SK-N-SH (cell line): ENCODE data around the gene VPS11. TPM values are rescaled to one million over a fixed set of nuclear protein-coding genes. Genes with fewer than 3 reads are reported as not detected.

ENCODE experiments used
- CTCF ChIA-PET: fragments of 300-600, 350-600 bp; formaldehyde crosslinking; extraction: SDS; loops from one replicate; lab custom pipeline; 2021; lab: Yijun Ruan, JAX
- POLR2A ChIA-PET: fragments of 350-600 bp; sonication (Branson Sonifier 250); formaldehyde crosslinking; extraction: SDS; loops from one replicate; lab custom pipeline; 2020; ENCODE audit warnings: antibody characterized with exemption, inconsistent platforms; lab: Yijun Ruan, JAX
- DNase-seq: peaks from one replicate; pipeline ENCODE4 v3.0.0; 2012
- H2AFZ ChIP-seq: fragments of 200-600 bp; sonication (generic); 2 replicates; pipeline ENCODE4 v1.8.1; 2016; ENCODE audit warnings: antibody characterized with exemption, mild to moderate bottlenecking, low read depth
- H3F3A ChIP-seq: fragments of 200-600 bp; sonication (generic); replicated peaks from 2 replicates; pipeline ENCODE3; 2016; ENCODE audit warnings: antibody characterized with exemption, mild to moderate bottlenecking; ENCODE audit not compliant: insufficient read depth
- H3K27ac ChIP-seq, 2 experiments: fragments of 200-500 bp in 1 of 2; fragments of 200-600 bp in 1 of 2; sonication (Bioruptor generic) in 1 of 2; sonication (generic), shearing (Covaris generic) in 1 of 2; 2 replicates each; pipeline versions ENCODE4 v1.5.1 to v1.6.1; 2014 to 2016; ENCODE audit warnings: low read depth in 2 of 2, inconsistent platforms in 1 of 2, low read length in 1 of 2, mild to moderate bottlenecking in 1 of 2, mixed read lengths in 1 of 2
- H3K27me3 ChIP-seq: fragments of 200-600 bp; sonication (generic), shearing (Covaris generic); 2 replicates; pipeline ENCODE4 v1.6.1; 2016; ENCODE audit warnings: mixed run types; ENCODE audit not compliant: insufficient read depth
- H3K36me3 ChIP-seq, 2 experiments: fragments of 200-500 bp in 1 of 2; fragments of 200-600 bp in 1 of 2; sonication (Bioruptor generic) in 1 of 2; sonication (generic) in 1 of 2; replicated peaks in 1 of 2; 2 replicates each; pipeline versions ENCODE3 to v1.5.1; 2014 to 2016; ENCODE audit warnings: low read length in 1 of 2, mild to moderate bottlenecking in 1 of 2; ENCODE audit not compliant: insufficient read depth in 2 of 2, control insufficient read depth in 1 of 2
- H3K4me1 ChIP-seq, 2 experiments: fragments of 200-500 bp in 1 of 2; fragments of 200-600 bp in 1 of 2; sonication (Bioruptor generic) in 1 of 2; sonication (generic), shearing (Covaris generic) in 1 of 2; 2 replicates each; pipeline versions ENCODE4 v1.5.1 to v1.6.1; 2014 to 2016; ENCODE audit warnings: low read depth in 1 of 2, low read length in 1 of 2, mixed run types in 1 of 2; ENCODE audit not compliant: insufficient read depth in 2 of 2, control insufficient read depth in 1 of 2
- H3K4me2 ChIP-seq: fragments of 200-600 bp; sonication (generic), shearing (Covaris generic); 2 replicates; pipeline ENCODE4 v1.6.1; 2017; ENCODE audit warnings: mixed run types
- H3K4me3 ChIP-seq, 2 experiments: fragments of 200-500 bp in 1 of 2; fragments of 200-600 bp in 1 of 2; sonication (Bioruptor generic) in 1 of 2; sonication (generic), shearing (Covaris generic) in 1 of 2; 2 replicates each; pipeline versions ENCODE4 v1.5.1 to v1.8.1; 2014 to 2016; ENCODE audit warnings: low read depth in 2 of 2, inconsistent platforms in 1 of 2, low read length in 1 of 2, mild to moderate bottlenecking in 1 of 2, mixed read lengths in 1 of 2, moderate library complexity in 1 of 2
- H3K79me2 ChIP-seq: fragments of 200-600 bp; sonication (generic); 2 replicates; pipeline ENCODE4 v1.8.1; 2017; ENCODE audit warnings: mild to moderate bottlenecking; ENCODE audit not compliant: insufficient read depth
- H3K9ac ChIP-seq: fragments of 200-600 bp; sonication (generic); 2 replicates; pipeline ENCODE4 v1.6.1; 2017; ENCODE audit warnings: mixed run types
- H3K9me2 ChIP-seq: fragments of 200-600 bp; sonication (generic); 2 replicates; pipeline ENCODE4 v1.6.1; 2017; ENCODE audit warnings: mixed run types
- H3K9me3 ChIP-seq: fragments of 200-600 bp; sonication (generic); 2 replicates; pipeline ENCODE4 v1.6.1; 2017; ENCODE audit warnings: mixed run types, mild to moderate bottlenecking, moderate library complexity
- H4K20me1 ChIP-seq: fragments of 200-600 bp; sonication (generic); 2 replicates; pipeline ENCODE4 v1.6.1; 2017; ENCODE audit warnings: mild to moderate bottlenecking, mixed run types; ENCODE audit not compliant: insufficient read depth
- CHD2 ChIP-seq: fragments of 150-350 bp; IDR thresholded peaks from 2 replicates; pipeline ENCODE4 v1.6.1; 2018; ENCODE audit warnings: low read length; ENCODE audit not compliant: partially characterized antibody
- EP300 ChIP-seq, 2 experiments: IDR thresholded peaks; 2 replicates each; pipeline versions ENCODE4 v1.4.0 to v1.6.1; 2012; ENCODE audit warnings: borderline replicate concordance in 1 of 2, low read depth in 1 of 2, low read length in 1 of 2
- EZH2phosphoT487 ChIP-seq: fragments of 200-600 bp; sonication (generic); IDR thresholded peaks from 2 replicates; pipeline ENCODE4 v1.6.1; 2017; ENCODE audit warnings: low read depth, mixed run types, mild to moderate bottlenecking, antibody characterized with exemption, moderate library complexity, borderline replicate concordance
- FOXJ3 ChIP-seq: sonication (generic); formaldehyde crosslinking; IDR thresholded peaks from 2 replicates; pipeline ENCODE4 v1.5.1; 2020; ENCODE audit warnings: mild to moderate bottlenecking, missing genetic modification reagents
- JUND ChIP-seq: IDR thresholded peaks from 2 replicates; pipeline ENCODE4 v1.4.0; 2012
- MXI1 ChIP-seq: IDR thresholded peaks from 2 replicates; pipeline ENCODE4 v1.6.1; 2012; ENCODE audit warnings: mild to moderate bottlenecking, low read depth, low read length, improper control_type of control experiment
- NRF1 ChIP-seq: IDR thresholded peaks from 2 replicates; pipeline ENCODE4 v1.6.1; 2012; ENCODE audit warnings: low read depth, mild to moderate bottlenecking, low read length
- POLR2AphosphoS5 ChIP-seq: IDR thresholded peaks from 2 replicates; pipeline ENCODE4 v1.6.1; 2012; ENCODE audit warnings: low read depth, low read length
- RAD21 ChIP-seq: IDR thresholded peaks from 2 replicates; pipeline ENCODE4 v1.6.1; 2012; ENCODE audit warnings: mild to moderate bottlenecking, low read length
- RFX5 ChIP-seq: IDR thresholded peaks from 2 replicates; pipeline ENCODE4 v1.6.1; 2012; ENCODE audit warnings: mild to moderate bottlenecking, improper control_type of control experiment, low read length
- RXRA ChIP-seq: IDR thresholded peaks from 2 replicates; pipeline ENCODE4 v1.4.0; 2012; ENCODE audit warnings: low read depth, mild to moderate bottlenecking, borderline replicate concordance
- SMC3 ChIP-seq: IDR thresholded peaks from 2 replicates; pipeline ENCODE4 v1.6.1; 2012; ENCODE audit warnings: low read depth, low read length, improper control_type of control experiment
- TAF1 ChIP-seq: IDR thresholded peaks from 2 replicates; pipeline ENCODE4 v1.6.1; 2012; ENCODE audit warnings: low read depth, mild to moderate bottlenecking, low read length, moderate library complexity, borderline replicate concordance
- YY1 ChIP-seq: IDR thresholded peaks from 2 replicates; pipeline ENCODE4 v1.4.0; 2012; ENCODE audit warnings: low read depth, mild to moderate bottlenecking
- WGBS: methylation state at CpG from one replicate; pipeline ENCODE4 v1.1.6; 2017; ENCODE audit warnings: low lambda C conversion rate; 5-methylcytosine and 5-hydroxymethylcytosine counted together
- polyA plus RNA-seq, 3 experiments: library from polyadenylated mRNA; depleted of rRNA; stranded (reverse); fragments of >200 nt; gene quantifications; 2 replicates each; pipeline ENCODE4 v1.2.3, GENCODE V29; 2012
- TF ChIP-seq, protein P1 (sequence below): IDR thresholded peaks from 2 replicates; pipeline ENCODE4 v1.6.1; 2012; ENCODE audit warnings: mild to moderate bottlenecking, low read depth, low read length, moderate library complexity
- TF ChIP-seq, protein P2 (sequence below): fragments of 200-600 bp; sonication (generic); IDR thresholded peaks from 2 replicates; pipeline ENCODE4 v1.6.1; 2017; ENCODE audit warnings: antibody characterized with exemption, mild to moderate bottlenecking, moderate library complexity
- TF ChIP-seq, protein P3 (sequence below): IDR thresholded peaks from 2 replicates; pipeline ENCODE4 v1.4.0; 2012; ENCODE audit warnings: low read depth, borderline replicate concordance
- TF ChIP-seq, protein P4 (sequence below): fragments of 150-350 bp; IDR thresholded peaks from 2 replicates; pipeline ENCODE4 v1.6.1; 2017; ENCODE audit warnings: antibody characterized with exemption, low read length, low read depth, borderline replicate concordance

VPS11 gene
- polyA plus RNA-seq, 1 of the 3 experiments (the other 2 are of a cell fraction), result 14.8 TPM

DNA sequence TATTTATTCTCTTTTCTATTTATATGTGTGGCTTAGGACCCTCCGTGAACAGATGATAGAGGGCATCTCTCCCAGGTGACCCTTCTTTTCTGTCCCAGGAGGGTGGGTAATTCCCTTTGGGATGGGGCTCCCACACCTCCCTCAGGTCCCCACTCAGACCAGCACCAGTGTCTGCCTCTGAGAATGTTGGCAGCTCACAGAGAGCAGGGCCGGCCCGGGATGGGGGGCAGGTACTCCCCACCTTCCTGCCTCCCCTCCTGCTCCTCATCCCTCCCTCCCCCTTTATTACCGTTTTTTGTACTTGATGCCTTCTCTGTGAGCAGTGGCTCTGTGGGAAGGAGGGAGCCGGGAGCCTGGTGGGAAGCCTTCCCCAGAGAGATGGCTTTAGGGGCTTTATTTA, 49.0 kb downstream of the VPS11 start:
- Histone ChIP-seq H3K9me2 (no peaks in the 10 kb centered on the region), H3K4me3 (no peak overlapping the region), H4K20me1 (no peaks in the 10 kb centered on the region), H3K4me1 (peaks cover 7 to 9% of the 10 kb centered on the region in 2 experiments; a peak in 3 of 4 replicates), H2AFZ (no peak overlapping the region), H3K9ac (no peak overlapping the region), H3K36me3 (peaks cover 0 to 41% of the 10 kb centered on the region in 2 experiments), H3K27ac (no peak overlapping the region), H3F3A (peaks cover 12% of the 10 kb centered on the region), H3K27me3 (no peaks in the 10 kb centered on the region), H3K4me2 (no peak overlapping the region), H3K9me3 (no peaks in the 10 kb centered on the region), H3K79me2 (peaks cover 2% of the 10 kb centered on the region)
- ChIA-PET CTCF (interaction anchor here (0.6 to 2.0 kb wide), 2 partner anchors 14 kb away, joined by 3 to 6 read pairs; partner anchors contain the start of gene DPAGT1), POLR2A (no interaction called here)
- TF ChIP-seq MXI1, result no peak
- no peak for TF ChIP-seq NRF1
- TF ChIP-seq SMC3, result no peak
- TF ChIP-seq, protein P1, sequence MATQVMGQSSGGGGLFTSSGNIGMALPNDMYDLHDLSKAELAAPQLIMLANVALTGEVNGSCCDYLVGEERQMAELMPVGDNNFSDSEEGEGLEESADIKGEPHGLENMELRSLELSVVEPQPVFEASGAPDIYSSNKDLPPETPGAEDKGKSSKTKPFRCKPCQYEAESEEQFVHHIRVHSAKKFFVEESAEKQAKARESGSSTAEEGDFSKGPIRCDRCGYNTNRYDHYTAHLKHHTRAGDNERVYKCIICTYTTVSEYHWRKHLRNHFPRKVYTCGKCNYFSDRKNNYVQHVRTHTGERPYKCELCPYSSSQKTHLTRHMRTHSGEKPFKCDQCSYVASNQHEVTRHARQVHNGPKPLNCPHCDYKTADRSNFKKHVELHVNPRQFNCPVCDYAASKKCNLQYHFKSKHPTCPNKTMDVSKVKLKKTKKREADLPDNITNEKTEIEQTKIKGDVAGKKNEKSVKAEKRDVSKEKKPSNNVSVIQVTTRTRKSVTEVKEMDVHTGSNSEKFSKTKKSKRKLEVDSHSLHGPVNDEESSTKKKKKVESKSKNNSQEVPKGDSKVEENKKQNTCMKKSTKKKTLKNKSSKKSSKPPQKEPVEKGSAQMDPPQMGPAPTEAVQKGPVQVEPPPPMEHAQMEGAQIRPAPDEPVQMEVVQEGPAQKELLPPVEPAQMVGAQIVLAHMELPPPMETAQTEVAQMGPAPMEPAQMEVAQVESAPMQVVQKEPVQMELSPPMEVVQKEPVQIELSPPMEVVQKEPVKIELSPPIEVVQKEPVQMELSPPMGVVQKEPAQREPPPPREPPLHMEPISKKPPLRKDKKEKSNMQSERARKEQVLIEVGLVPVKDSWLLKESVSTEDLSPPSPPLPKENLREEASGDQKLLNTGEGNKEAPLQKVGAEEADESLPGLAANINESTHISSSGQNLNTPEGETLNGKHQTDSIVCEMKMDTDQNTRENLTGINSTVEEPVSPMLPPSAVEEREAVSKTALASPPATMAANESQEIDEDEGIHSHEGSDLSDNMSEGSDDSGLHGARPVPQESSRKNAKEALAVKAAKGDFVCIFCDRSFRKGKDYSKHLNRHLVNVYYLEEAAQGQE, result no peak
- TF ChIP-seq RAD21, result no peak
- TF ChIP-seq RFX5, result no peak
- TF ChIP-seq EZH2phosphoT487, result no peak
- no peak for TF ChIP-seq YY1
- TF ChIP-seq, protein P2, sequence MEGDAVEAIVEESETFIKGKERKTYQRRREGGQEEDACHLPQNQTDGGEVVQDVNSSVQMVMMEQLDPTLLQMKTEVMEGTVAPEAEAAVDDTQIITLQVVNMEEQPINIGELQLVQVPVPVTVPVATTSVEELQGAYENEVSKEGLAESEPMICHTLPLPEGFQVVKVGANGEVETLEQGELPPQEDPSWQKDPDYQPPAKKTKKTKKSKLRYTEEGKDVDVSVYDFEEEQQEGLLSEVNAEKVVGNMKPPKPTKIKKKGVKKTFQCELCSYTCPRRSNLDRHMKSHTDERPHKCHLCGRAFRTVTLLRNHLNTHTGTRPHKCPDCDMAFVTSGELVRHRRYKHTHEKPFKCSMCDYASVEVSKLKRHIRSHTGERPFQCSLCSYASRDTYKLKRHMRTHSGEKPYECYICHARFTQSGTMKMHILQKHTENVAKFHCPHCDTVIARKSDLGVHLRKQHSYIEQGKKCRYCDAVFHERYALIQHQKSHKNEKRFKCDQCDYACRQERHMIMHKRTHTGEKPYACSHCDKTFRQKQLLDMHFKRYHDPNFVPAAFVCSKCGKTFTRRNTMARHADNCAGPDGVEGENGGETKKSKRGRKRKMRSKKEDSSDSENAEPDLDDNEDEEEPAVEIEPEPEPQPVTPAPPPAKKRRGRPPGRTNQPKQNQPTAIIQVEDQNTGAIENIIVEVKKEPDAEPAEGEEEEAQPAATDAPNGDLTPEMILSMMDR, result no peak
- TF ChIP-seq POLR2AphosphoS5, result no peak
- TF ChIP-seq FOXJ3 (CRISPR knock-in tag), result no peak
- TF ChIP-seq, protein P3, sequence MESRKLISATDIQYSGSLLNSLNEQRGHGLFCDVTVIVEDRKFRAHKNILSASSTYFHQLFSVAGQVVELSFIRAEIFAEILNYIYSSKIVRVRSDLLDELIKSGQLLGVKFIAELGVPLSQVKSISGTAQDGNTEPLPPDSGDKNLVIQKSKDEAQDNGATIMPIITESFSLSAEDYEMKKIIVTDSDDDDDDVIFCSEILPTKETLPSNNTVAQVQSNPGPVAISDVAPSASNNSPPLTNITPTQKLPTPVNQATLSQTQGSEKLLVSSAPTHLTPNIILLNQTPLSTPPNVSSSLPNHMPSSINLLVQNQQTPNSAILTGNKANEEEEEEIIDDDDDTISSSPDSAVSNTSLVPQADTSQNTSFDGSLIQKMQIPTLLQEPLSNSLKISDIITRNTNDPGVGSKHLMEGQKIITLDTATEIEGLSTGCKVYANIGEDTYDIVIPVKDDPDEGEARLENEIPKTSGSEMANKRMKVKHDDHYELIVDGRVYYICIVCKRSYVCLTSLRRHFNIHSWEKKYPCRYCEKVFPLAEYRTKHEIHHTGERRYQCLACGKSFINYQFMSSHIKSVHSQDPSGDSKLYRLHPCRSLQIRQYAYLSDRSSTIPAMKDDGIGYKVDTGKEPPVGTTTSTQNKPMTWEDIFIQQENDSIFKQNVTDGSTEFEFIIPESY, result no peak
- TF ChIP-seq JUND, result no peak
- TF ChIP-seq, protein P4, sequence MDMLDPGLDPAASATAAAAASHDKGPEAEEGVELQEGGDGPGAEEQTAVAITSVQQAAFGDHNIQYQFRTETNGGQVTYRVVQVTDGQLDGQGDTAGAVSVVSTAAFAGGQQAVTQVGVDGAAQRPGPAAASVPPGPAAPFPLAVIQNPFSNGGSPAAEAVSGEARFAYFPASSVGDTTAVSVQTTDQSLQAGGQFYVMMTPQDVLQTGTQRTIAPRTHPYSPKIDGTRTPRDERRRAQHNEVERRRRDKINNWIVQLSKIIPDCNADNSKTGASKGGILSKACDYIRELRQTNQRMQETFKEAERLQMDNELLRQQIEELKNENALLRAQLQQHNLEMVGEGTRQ, result no peak
- TF ChIP-seq CHD2, result no peak
- TF ChIP-seq EP300 (IDR thresholded peaks at IDR 0.05; ENCODE audit: borderline replicate concordance in 1 of 2, low read depth in 1 of 2, low read length in 1 of 2), result no peak
- TF ChIP-seq TAF1, result no peak
- no peak for TF ChIP-seq RXRA
- DNase-seq, result no peak
- WGBS, result 56% methylated on average over 5 of the region's 5 CpGs
